ENCODE measurements around the gene CD209. TPM values are rescaled to one million over a fixed set of nuclear protein-coding genes. Genes with fewer than 3 reads are reported as not detected.

The CD209 gene, protein sequence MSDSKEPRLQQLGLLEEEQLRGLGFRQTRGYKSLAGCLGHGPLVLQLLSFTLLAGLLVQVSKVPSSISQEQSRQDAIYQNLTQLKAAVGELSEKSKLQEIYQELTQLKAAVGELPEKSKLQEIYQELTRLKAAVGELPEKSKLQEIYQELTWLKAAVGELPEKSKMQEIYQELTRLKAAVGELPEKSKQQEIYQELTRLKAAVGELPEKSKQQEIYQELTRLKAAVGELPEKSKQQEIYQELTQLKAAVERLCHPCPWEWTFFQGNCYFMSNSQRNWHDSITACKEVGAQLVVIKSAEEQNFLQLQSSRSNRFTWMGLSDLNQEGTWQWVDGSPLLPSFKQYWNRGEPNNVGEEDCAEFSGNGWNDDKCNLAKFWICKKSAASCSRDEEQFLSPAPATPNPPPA
- total RNA-seq = not detected in 2 replicates

DNA sequence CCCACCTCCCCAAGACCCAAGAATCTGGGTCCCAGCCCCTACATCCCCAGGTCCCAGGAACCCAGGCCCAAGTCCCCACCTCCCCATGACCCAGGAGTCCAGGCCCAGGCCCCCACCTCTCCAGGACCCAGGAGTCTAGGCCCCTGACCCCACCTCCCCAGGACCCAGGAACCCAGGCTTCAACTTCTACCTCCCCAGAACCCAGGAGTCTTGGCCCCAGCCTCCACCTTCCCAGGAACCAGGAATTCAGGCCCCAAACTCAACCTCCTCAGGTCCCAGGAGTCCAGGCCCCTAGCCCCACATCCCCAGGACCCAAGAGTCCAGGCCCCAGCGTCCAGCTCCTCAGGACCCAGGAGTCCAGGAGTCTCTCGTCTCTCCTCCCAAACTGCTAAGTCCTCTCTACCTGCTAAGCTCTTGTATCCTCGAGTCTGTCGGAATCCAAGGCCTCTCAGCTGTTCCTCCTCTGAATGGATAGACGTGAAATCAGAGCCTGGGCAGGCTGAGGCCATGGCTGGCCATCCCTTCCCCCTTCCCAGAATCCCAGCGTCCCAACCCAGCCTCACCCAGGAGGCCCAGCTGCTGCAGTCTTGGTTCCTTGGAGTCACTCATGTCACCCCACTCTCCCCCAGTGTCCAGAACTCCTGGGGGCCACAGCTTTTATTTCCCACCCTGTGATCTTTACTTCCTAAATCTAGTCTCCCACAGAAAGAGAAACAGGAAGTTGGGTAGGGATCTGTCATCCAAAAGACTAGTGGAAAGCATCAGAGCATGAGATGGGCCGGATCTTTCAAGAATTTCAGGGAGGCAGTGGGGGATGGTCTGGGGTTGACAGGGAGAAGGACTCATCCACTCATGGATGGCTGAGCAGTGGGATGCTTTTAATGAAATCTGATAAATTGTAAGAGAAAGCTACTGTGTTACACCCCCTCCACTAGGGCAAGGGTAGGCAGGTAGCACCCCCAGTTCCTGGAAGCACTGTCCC is at the start of gene CD209:
Gene CD209 (minus strand): TSS at position 632 of the 982 bp plus-strand sequence. CDS start 23 bp downstream, at position 609.

GRCh38 chr19:7762719-7763293 is 15.5 kb upstream of the CD209 start, which contains the start of gene CLEC4M:
TSS of gene CLEC4M (plus strand) at chr19:7763243. CDS start at chr19:7763267, 24 bp downstream.

GRCh38 chr19:7732045-7732444 is 15.3 kb downstream of the CD209 start, which contains the start of gene CLEC4G:
TSS of gene CLEC4G (minus strand) at chr19:7732110. CDS start at chr19:7732102, 8 bp downstream.

GRCh38 chr19:7701654-7702457 is 45.5 kb downstream of the CD209 start, which contains the start of gene FCER2:
TSS of gene FCER2 (minus strand) at chr19:7702131. CDS start at chr19:7699760, 2,371 bp downstream.

Other genes starting within 250 kb of the CD209 start
- gene ZNF358, start 231.4 kb downstream of the CD209 start, total RNA-seq = 11.9 and 21.5 TPM in 2 replicates
- gene MCOLN1, start 224.9 kb downstream of the CD209 start, total RNA-seq = 4.3 and 5.6 TPM in 2 replicates
- gene PNPLA6, start 211.8 kb downstream of the CD209 start, total RNA-seq = 83.7 and 132 TPM in 2 replicates
- not detected in 2 replicates for gene CAMSAP3, start 151.7 kb downstream of the CD209 start, total RNA-seq
- gene XAB2, start 118.0 kb downstream of the CD209 start, total RNA-seq = 25.2 and 46.3 TPM in 2 replicates
- 7.5 and 8.6 TPM in 2 replicates for gene PET100, start 117.7 kb downstream of the CD209 start, total RNA-seq
- not detected in 2 replicates for gene PCP2, start 113.8 kb downstream of the CD209 start, total RNA-seq
- 7.7 and 18.5 TPM in 2 replicates for gene STXBP2, start 110.4 kb downstream of the CD209 start, total RNA-seq
- not detected in 2 replicates for gene RETN, start 78.5 kb downstream of the CD209 start, total RNA-seq
- gene MCEMP1, start 70.4 kb downstream of the CD209 start, total RNA-seq = not detected in 2 replicates
- gene TRAPPC5, start 66.7 kb downstream of the CD209 start, total RNA-seq = 52.3 and 56.1 TPM in 2 replicates
- not detected in 2 replicates for gene FCER2, start 45.4 kb downstream of the CD209 start, total RNA-seq
- not detected in 2 replicates for gene CLEC4G, start 15.4 kb downstream of the CD209 start, total RNA-seq
- not detected in 2 replicates for gene CLEC4M, start 15.7 kb upstream of the CD209 start, total RNA-seq
- gene EVI5L, start 82.7 kb upstream of the CD209 start, total RNA-seq = 19.0 and 25.4 TPM in 2 replicates
- gene PRR36, start 126.9 kb upstream of the CD209 start, total RNA-seq = 0.09 TPM in 1 of 2 replicates, not detected in the other
- 5.9 TPM in 2 replicates for gene LRRC8E, start 141.0 kb upstream of the CD209 start, total RNA-seq
- gene MAP2K7, start 156.3 kb upstream of the CD209 start, total RNA-seq = 7.4 and 13.7 TPM in 2 replicates
- 1.7 and 2.7 TPM in 2 replicates for gene TGFBR3L, start 167.3 kb upstream of the CD209 start, total RNA-seq
- gene SNAPC2, start 172.8 kb upstream of the CD209 start, total RNA-seq = 9.5 and 19.7 TPM in 2 replicates
- 2.1 and 9.5 TPM in 2 replicates for gene CTXN1, start 178.6 kb upstream of the CD209 start, total RNA-seq
- 42.5 and 45.9 TPM in 2 replicates for gene TIMM44, start 196.1 kb upstream of the CD209 start, total RNA-seq